22Rv1 (cell line): ENCODE measurements around the gene SHLD1.

ENCODE experiments used
- H3K27ac ChIP-seq: fragments of 450-650 bp; 2 replicates; pipeline ENCODE4 v1.5.1; 2017
- ZFX ChIP-seq: fragments of 450-650 bp; IDR thresholded peaks from 2 replicates; pipeline ENCODE4 v1.6.1; 2017; ENCODE audit warnings: antibody characterized with exemption, borderline replicate concordance
- TF ChIP-seq, protein P1 (sequence below): fragments of 450-650 bp; IDR thresholded peaks from 2 replicates; pipeline ENCODE4 v1.5.1; 2017; ENCODE audit warnings: mild to moderate bottlenecking

SHLD1 gene

GRCh38 chr20:5877128-5877527 lies 126.9 kb downstream of the SHLD1 start:
- no peak overlapping the region for H3K27ac ChIP-seq
- no peak for TF ChIP-seq ZFX
- TF ChIP-seq, protein P1, sequence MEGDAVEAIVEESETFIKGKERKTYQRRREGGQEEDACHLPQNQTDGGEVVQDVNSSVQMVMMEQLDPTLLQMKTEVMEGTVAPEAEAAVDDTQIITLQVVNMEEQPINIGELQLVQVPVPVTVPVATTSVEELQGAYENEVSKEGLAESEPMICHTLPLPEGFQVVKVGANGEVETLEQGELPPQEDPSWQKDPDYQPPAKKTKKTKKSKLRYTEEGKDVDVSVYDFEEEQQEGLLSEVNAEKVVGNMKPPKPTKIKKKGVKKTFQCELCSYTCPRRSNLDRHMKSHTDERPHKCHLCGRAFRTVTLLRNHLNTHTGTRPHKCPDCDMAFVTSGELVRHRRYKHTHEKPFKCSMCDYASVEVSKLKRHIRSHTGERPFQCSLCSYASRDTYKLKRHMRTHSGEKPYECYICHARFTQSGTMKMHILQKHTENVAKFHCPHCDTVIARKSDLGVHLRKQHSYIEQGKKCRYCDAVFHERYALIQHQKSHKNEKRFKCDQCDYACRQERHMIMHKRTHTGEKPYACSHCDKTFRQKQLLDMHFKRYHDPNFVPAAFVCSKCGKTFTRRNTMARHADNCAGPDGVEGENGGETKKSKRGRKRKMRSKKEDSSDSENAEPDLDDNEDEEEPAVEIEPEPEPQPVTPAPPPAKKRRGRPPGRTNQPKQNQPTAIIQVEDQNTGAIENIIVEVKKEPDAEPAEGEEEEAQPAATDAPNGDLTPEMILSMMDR: no peak

- TF ChIP-seq, protein P1: no peak
- TF ChIP-seq ZFX: no peak
- no peak overlapping the region for H3K27ac ChIP-seq
Measured at GRCh38 chr20:5880326-5880725, 130.1 kb downstream of the SHLD1 start.

- TF ChIP-seq ZFX: no peak
- TF ChIP-seq, protein P1: no peak
- peak overlapping the region; percentile 61 for H3K27ac ChIP-seq
Measured at GRCh38 chr20:5881703-5882102, 131.5 kb downstream of the SHLD1 start.

DNA sequence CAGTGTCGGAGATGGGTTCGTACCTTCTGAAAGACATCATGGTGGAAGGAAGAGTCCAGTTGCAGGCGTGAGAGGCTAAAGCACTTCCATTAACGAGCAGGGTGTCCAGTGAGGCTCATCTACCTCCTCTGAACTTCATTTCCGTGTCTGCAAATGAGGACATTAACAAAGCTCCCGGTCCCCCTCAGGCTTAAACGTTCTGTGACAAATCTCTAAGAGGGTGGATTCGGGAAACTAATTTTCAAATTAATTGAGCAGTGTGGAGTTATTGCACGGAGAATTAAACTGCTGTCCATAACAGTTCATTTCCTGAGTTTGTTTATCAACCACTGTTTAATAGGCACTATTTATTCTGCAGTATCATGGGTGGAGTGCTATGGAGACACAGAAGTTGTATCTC lies 132.0 kb downstream of the SHLD1 start:
- peak overlapping the region; percentile 61 for H3K27ac ChIP-seq
- TF ChIP-seq, protein P1: no peak
- TF ChIP-seq ZFX: no peak

DNA sequence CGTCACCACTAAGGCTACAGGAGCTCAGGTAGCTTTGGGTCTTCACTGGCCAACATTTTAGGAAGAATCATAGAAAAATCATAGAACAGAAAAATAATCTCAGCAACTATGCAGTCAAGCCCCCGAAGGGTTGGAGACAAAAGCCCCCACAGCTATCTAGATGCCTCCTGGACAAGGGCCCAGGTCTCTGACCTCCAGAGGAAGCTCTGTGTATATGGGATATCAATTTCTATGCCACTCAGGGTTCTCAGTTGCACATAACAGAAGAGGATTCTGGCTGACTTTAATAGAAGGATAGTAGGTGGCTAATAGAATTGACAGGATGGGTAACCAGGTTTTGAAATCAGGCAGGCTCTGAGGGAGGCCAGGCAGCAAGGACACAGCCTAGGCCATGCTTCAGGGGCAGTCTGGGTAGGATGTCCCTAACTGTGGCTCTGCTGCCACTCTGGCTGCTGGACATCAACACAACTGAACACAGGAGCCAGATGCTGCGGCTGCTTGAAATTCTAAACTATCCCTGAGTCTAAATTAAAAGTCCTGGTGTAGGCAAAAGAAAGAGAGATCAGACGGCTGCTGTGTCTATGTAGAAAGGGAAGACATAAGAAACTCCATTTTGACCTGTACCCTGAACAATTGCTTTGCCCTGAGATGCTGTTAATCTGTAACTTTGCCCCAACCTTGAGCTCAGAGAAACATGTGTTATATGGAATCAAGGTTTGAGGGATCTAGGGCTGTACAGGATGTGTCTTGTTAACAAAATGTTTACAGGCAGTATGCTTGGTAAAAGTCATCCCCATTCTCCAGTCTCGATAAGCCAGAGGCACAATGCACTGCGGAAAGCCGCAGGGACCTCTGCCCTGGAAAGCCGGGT lies 134.5 kb downstream of the SHLD1 start:
- TF ChIP-seq, protein P1: no peak
- TF ChIP-seq ZFX: no peak
- no peak overlapping the region for H3K27ac ChIP-seq

GRCh38 chr20:5885866-5886265 lies 135.7 kb downstream of the SHLD1 start:
- no peak for TF ChIP-seq ZFX
- TF ChIP-seq, protein P1: no peak
- H3K27ac ChIP-seq: no peak overlapping the region

DNA sequence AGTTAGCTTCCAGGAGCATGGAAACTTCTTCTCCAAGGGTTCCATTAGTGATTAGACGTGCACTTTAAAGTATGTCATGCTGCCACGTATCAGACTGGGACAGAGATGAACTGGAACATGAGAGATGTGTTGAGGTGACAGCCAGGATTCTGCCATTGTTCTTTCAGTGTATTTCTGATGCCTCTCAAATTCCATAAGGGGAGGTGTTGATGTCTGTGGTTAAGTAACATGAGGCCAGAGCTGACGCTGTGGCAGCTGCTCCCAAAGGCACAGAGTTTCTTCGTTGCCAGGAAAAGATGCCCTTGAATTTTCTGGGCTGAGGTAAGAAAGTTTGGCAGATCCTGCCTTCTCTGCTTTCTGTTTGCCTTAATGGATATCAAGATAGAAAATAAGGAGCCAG lies 136.6 kb downstream of the SHLD1 start:
- no peak overlapping the region for H3K27ac ChIP-seq
- TF ChIP-seq, protein P1: no peak
- TF ChIP-seq ZFX: no peak
